GM06990 (cell line): ENCODE measurements around the gene POM121.
A peak's percentile ranks its signal among the peaks of the same experiment; 100 is the strongest.
"Not testable (repeated sequence)": the region's sequence is repeated elsewhere in the genome, so short reads cannot be mapped to it uniquely, and the experiment has no call there.

Experiments used
- DNase-seq: peaks from one replicate; pipeline ENCODE4 v3.0.0-alpha.2; 2011; ENCODE audit not compliant: insufficient read length; ENCODE audit errors: extremely low read depth
- H3K27me3 ChIP-seq: replicated peaks from 2 replicates; pipeline ENCODE4 v1.6.0; 2011; ENCODE audit warnings: low read length; ENCODE audit not compliant: control insufficient read depth, insufficient read depth
- H3K36me3 ChIP-seq: 2 replicates; pipeline ENCODE4 v1.5.1; 2011; ENCODE audit warnings: low read length; ENCODE audit not compliant: control insufficient read depth, insufficient read depth
- H3K4me3 ChIP-seq: replicated peaks from 2 replicates; pipeline ENCODE4 v1.5.1; 2011; ENCODE audit warnings: low read depth, mild to moderate bottlenecking, control low read depth, low read length
- CTCF ChIP-seq: IDR thresholded peaks from 2 replicates; pipeline ENCODE4 v1.5.1; 2011; ENCODE audit warnings: low read length, control low read depth, mild to moderate bottlenecking, inconsistent platforms; ENCODE audit not compliant: insufficient read depth, poor library complexity, severe bottlenecking

The POM121 gene

DNA sequence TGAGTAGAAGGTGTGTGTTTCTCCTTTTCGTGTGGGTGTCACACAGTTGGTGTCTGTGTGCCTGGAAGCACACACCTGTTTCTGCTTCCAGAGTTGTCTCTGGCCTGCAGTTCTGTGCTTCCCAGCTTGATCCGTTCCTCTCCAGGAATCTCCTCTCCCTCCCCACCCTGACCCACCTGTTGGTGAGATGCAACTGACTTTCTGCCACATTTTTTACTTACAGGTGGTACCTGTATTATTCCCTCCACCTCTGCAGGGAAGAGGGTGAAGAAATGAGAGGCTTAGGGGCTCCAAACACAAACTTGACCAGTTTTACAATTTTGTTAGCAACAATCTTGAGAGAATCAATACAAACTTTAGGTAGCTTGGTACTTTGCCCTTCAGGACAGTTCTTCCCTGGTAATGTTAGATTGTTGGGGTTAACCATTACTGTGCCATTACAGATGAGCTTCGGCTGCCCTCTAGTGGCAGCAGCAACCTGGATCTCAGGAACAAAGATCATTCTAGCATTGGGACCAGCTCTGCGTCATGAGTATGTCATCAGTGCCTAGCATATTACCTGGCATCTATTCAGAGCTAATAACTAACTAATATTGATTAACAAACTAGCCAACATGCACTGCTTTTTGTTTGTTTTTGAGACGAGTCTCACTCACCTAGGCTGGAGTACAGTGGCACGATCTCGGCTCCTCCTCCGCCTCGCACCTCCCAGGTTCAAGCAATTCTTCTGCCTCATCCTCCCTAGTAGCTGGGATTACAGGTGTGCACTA, 10.0 kb upstream of the POM121 start:
- not testable (repeated sequence) for DNase-seq, H3K27me3 ChIP-seq, H3K4me3 ChIP-seq, H3K36me3 ChIP-seq
- peak; percentile 60 for TF ChIP-seq CTCF

DNA sequence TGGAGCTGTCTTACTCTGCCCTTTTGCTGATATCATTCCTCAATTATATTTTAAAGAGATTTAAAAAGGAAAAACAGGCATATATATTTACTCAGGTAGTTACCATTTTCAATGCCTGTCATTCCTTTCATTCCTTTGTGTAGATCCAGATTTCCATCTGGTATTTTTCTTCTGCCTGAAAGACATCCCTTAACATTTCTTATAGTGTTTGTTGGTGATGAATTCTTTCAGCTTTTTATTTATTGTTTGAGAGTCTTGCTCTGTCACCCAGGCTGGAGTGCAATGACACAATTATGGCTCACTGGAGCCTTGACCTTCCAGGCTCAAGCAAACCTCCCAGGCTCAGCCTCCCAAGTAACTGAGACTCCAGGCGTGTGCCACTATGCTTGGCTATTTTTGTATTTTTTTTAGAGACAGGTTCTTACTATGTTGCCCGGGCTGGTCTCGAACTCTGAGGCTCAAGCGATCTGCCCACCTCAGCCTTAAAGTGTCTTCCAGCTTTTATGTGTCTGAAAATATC, 5.6 kb upstream of the POM121 start:
- TF ChIP-seq CTCF, result no peak
- no peak overlapping the region for H3K4me3 ChIP-seq
- no peaks in the 10 kb centered on the region for H3K27me3 ChIP-seq
- H3K36me3 ChIP-seq, result peaks cover 3% of the 10 kb centered on the region
- DNase-seq, result no peak

DNA sequence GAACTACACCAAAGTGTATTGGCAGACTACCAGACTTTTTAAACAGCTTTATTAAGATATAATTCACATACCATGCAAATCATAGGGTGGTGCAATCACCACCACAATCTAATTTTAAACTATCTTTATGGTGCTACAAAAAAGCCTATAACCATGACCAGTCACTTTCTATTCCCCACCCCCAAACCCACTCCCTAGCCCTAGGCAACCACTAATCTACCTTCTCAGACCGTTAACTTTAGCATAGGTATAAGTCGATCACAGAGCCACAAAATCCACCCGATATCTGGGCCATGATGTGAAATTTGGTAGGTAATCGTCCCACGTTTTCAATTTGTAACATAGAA, 536 bp upstream of the POM121 start:
- no peak for TF ChIP-seq CTCF
- H3K36me3 ChIP-seq, result peaks cover 5% of the 10 kb centered on the region
- H3K4me3 ChIP-seq, result peak overlapping the region; percentile 91
- H3K27me3 ChIP-seq, result no peaks in the 10 kb centered on the region
- no peak for DNase-seq

GRCh38 chr7:72925546-72926120, 738 bp downstream of the POM121 start:
- Histone ChIP-seq H3K27me3 (no peaks in the 10 kb centered on the region), H3K4me3 (peak overlapping the region; percentile 91), H3K36me3 (peaks cover 5% of the 10 kb centered on the region)
- DNase-seq, result no peak
- TF ChIP-seq CTCF, result no peak

GRCh38 chr7:72927791-72928190, 2.9 kb downstream of the POM121 start:
- H3K27me3 ChIP-seq, H3K4me3 ChIP-seq, H3K36me3 ChIP-seq, DNase-seq: not testable (repeated sequence)

GRCh38 chr7:72928216-72928615, 3.3 kb downstream of the POM121 start:
- H3K36me3 ChIP-seq, result not testable (repeated sequence)

GRCh38 chr7:72942022-72942705, 17.3 kb downstream of the POM121 start:
- DNase-seq, H3K4me3 ChIP-seq, H3K27me3 ChIP-seq, H3K36me3 ChIP-seq: not testable (repeated sequence)

More at GRCh38 chr7:72928216-72928615, 3.3 kb downstream of the POM121 start:
- not testable (repeated sequence) for DNase-seq, H3K4me3 ChIP-seq, H3K27me3 ChIP-seq

- H3K36me3 ChIP-seq, DNase-seq, H3K4me3 ChIP-seq, H3K27me3 ChIP-seq: not testable (repeated sequence)
These were observed 18.1 kb downstream of the POM121 start for GRCh38 chr7:72942956-72943355.

- H3K36me3 ChIP-seq, H3K27me3 ChIP-seq, DNase-seq, H3K4me3 ChIP-seq: not testable (repeated sequence)
These were observed 20.0 kb downstream of the POM121 start for GRCh38 chr7:72944937-72945336.

DNA sequence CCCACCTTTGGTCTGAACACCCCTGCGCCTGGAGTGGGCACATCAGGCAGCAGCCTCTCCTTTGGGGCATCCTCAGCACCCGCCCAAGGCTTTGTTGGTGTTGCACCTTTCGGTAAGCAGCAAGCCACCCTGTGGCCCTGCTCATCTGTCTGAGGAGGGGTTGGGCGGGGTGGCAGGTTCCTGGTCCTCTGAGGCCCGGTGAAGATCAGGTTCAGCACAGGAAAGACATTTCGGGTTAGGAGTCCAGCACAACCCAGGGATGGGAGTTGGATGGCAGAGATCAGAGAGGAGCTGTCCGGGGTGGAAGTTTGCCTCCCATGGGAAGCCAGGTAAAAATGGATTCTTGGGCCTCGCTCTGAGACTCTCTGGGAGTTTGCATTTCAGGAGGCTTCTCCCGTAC, 20.7 kb downstream of the POM121 start:
- H3K4me3 ChIP-seq, H3K36me3 ChIP-seq, H3K27me3 ChIP-seq, DNase-seq: not testable (repeated sequence)
